Spleen (tissue), 11 donors: Measurements from ENCODE around the gene PACRG. TPM values are rescaled to one million over a fixed set of nuclear protein-coding genes. Genes with fewer than 3 reads are reported as not detected.

Experiments used
- DNase-seq: peaks from one replicate; pipeline ENCODE4 v3.0.0-alpha.2; 2020
- H3K27ac ChIP-seq, 8 donors: fragments of 200-600 bp; sonication (generic) in 7 of 8; 1 replicate in 4 of 8; 2 replicates in 4 of 8; pipeline versions ENCODE4 v1.5.0 to v1.8.0; 2016 to 2021; ENCODE audit warnings: inconsistent platforms in 4 of 8, mild to moderate bottlenecking in 4 of 8, moderate library complexity in 1 of 8
- H3K27me3 ChIP-seq, 7 donors: fragments of 200-600 bp; sonication (generic) in 6 of 7; replicated peaks in 1 of 7; 1 replicate in 4 of 7; 2 replicates in 3 of 7; pipeline versions ENCODE4 v1.5.0 to v1.8.0; 2016 to 2021; ENCODE audit warnings: inconsistent platforms in 3 of 7, mild to moderate bottlenecking in 1 of 7
- H3K36me3 ChIP-seq, 6 donors: fragments of 200-600 bp; sonication (generic) in 5 of 6; 1 replicate in 4 of 6; 2 replicates in 2 of 6; pipeline versions ENCODE4 v1.5.0 to v1.8.0; 2016 to 2021; ENCODE audit warnings: inconsistent platforms in 2 of 6
- H3K4me1 ChIP-seq, 6 donors: fragments of 200-600 bp; sonication (generic) in 5 of 6; 1 replicate in 3 of 6; 2 replicates in 3 of 6; pipeline versions ENCODE4 v1.5.0 to v1.8.0; 2016 to 2021; ENCODE audit warnings: inconsistent platforms in 3 of 6
- H3K4me3 ChIP-seq, 8 donors: fragments of 200-600 bp; sonication (generic) in 7 of 8; 1 replicate in 4 of 8; 2 replicates in 4 of 8; pipeline versions ENCODE4 v1.5.0 to v1.8.0; 2016 to 2021; ENCODE audit warnings: inconsistent platforms in 4 of 8, mild to moderate bottlenecking in 4 of 8, moderate library complexity in 2 of 8
- H3K9me3 ChIP-seq, 8 donors: fragments of 200-600 bp; sonication (generic) in 7 of 8; 1 replicate in 4 of 8; 2 replicates in 4 of 8; pipeline versions ENCODE4 v1.5.0 to v1.8.0; 2016 to 2021; ENCODE audit warnings: inconsistent platforms in 4 of 8
- POLR2A ChIP-seq, 3 donors: fragments of 450-650 bp; IDR thresholded peaks; one replicate each; pipeline ENCODE4 v1.5.1; 2017; ENCODE audit warnings: antibody characterized with exemption in 3 of 3, mild to moderate bottlenecking in 1 of 3
- POLR2AphosphoS5 ChIP-seq, 3 donors: sonication (generic); formaldehyde crosslinking; IDR thresholded peaks; one replicate each; pipeline ENCODE4 v1.5.1; 2017; ENCODE audit warnings: antibody characterized with exemption in 3 of 3
- WGBS, 5 donors: extraction: QIAGEN DNeasy Blood & Tissue Kit in 3 of 5; methylation state at CpG; one replicate each; pipeline versions ENCODE4 v1.1.5 to v1.1.7; 2013 to 2018; 5-methylcytosine and 5-hydroxymethylcytosine counted together
- intact Hi-C: fragments of 100-400 bp; cut with DNase I; formaldehyde crosslinking; loops from one replicate; pipeline ENCODE4 v1.15.0; 2023; ENCODE audit warnings: low total_unique reads
- polyA plus RNA-seq, 3 donors: library from polyadenylated mRNA; stranded (reverse); fragments of 200-250 nt; gene quantifications; one replicate each; pipeline ENCODE4 v1.2.1, GENCODE V29; 2013
- total RNA-seq, 7 donors: library from RNA; depleted of rRNA in 3 of 7; stranded (reverse); fragments of >200 nt in 3 of 7; fragmentation: NEBNext Ultra II Directional in 4 of 7; extraction: Animal tissue kit (Norgen Biotek cat#: 25700) in 4 of 7; gene quantifications; one replicate each; pipeline versions ENCODE4 v1.1.0 to v1.2.1, GENCODE V29; 2016 to 2021
- TF ChIP-seq, protein P1 (sequence below), 11 experiments: fragments of 200-600 bp in 7 of 11; fragments of 450-650 bp in 4 of 11; sonication (generic) in 4 of 11; IDR thresholded peaks in 8 of 11; conservative IDR thresholded peaks in 3 of 11; 1 replicate in 7 of 11; 2 replicates in 4 of 11; pipeline versions ENCODE4 v1.4.0 to v1.8.0; 2016 to 2021; ENCODE audit warnings: antibody characterized with exemption in 11 of 11, inconsistent platforms in 4 of 11, mild to moderate bottlenecking in 1 of 11
- donor health status: healthy with polysubstance abuse.
- donor health status: DM: no; HTN: no; CAD: no; lungs with moderate emphysema.
- donor health status: DM: no; HTN: no; CAD: no.
- donor health status: Bipolar disorder and iron deficiency.
- donor health status: healthy.
- donor health status: DM: no; HTN: no; CAD: no.
- donor health status: DM: yes; HTN: yes; CAD: no.

PACRG gene
- total and polyA plus RNA-seq, 10 donors, result 0.32 to 2.0 (median 1.0) TPM; not detected in 5

DNA sequence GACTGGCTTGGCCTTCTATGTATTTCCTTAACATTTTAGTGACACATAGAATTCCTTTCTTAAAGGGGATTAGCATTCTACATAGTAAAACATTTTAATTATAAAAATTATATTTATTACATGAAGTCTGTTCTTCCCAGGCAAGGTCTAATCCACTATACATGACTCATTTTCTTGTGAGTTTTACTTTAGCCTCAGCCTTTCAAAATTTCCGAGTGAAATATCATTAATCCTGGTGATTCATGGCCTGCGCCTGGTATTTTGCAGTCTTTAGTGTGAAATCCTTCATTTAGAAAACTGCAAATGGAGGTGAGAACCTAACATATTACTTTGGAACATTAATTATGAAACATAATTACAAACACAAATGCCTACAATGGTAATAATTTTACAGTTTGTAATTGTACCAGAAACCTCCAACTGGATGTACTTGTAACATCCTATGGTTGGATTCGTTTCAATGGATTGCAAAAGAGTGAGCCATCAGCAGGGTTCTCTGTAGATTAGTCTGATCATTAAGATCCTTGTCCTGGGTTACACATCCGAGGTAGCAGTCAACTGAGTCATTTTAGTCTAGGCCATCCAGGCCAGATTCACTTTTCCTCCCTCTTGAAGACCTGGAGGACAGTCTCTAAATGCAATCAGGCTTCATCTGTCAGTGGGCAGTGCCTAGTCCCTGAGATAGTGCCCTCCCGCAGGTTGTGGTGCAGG lies 272.0 kb downstream of the PACRG start:
- Histone ChIP-seq H3K27me3 (no peaks in the 10 kb centered on the region), H3K36me3 (no peaks in the 10 kb centered on the region), H3K9me3 (peaks cover 0 to 9% (median 0%) of the 10 kb centered on the region in 8 donors), H3K4me3 (no peak overlapping the region), H3K27ac (no peak overlapping the region), H3K4me1 (no peaks in the 10 kb centered on the region)
- DNase-seq, result no peak
- TF ChIP-seq POLR2AphosphoS5 (IDR thresholded peaks at IDR 0.05), result no peak
- no peak for TF ChIP-seq POLR2A (IDR thresholded peaks at IDR 0.05)
- TF ChIP-seq, protein P1, sequence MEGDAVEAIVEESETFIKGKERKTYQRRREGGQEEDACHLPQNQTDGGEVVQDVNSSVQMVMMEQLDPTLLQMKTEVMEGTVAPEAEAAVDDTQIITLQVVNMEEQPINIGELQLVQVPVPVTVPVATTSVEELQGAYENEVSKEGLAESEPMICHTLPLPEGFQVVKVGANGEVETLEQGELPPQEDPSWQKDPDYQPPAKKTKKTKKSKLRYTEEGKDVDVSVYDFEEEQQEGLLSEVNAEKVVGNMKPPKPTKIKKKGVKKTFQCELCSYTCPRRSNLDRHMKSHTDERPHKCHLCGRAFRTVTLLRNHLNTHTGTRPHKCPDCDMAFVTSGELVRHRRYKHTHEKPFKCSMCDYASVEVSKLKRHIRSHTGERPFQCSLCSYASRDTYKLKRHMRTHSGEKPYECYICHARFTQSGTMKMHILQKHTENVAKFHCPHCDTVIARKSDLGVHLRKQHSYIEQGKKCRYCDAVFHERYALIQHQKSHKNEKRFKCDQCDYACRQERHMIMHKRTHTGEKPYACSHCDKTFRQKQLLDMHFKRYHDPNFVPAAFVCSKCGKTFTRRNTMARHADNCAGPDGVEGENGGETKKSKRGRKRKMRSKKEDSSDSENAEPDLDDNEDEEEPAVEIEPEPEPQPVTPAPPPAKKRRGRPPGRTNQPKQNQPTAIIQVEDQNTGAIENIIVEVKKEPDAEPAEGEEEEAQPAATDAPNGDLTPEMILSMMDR (IDR thresholded peaks at IDR 0.05 in 8 of 11, conservative IDR thresholded peaks at IDR 0.05 in 3 of 11), result no peak
- WGBS, 5 donors, result 76 to 87% (median 80%) methylated on average over 5 of the region's 5 CpGs
- intact Hi-C loops, result no loop called here

DNA sequence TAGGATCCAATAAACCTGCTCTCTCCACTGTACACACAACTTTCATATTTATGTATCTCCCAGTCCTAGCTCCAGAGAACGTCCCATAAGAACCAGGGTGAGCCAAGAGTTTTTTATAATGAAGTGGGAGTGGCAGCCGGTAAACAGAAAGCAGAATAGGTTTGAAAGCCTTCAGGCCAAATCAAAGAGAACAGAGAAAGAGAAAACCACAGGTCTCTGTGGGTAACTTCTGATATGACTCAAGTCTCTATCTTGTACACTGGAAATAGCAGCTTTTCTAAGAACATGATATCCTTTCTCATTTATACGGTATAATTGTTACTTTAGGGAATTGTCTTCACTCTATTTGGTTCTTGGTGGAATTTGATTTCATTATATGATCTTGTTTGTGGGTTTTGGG lies 273.6 kb downstream of the PACRG start:
- WGBS, 5 donors, result 63 to 89% (median 75%) methylated on average over 3 of the region's 3 CpGs
- TF ChIP-seq, protein P1 (IDR thresholded peaks at IDR 0.05 in 8 of 11, conservative IDR thresholded peaks at IDR 0.05 in 3 of 11), result no peak
- no peak for TF ChIP-seq POLR2A (IDR thresholded peaks at IDR 0.05)
- no peak for TF ChIP-seq POLR2AphosphoS5 (IDR thresholded peaks at IDR 0.05)
- intact Hi-C loops, result no loop called here
- no peaks in the 10 kb centered on the region for H3K27me3 ChIP-seq
- H3K9me3 ChIP-seq, result peaks cover 0 to 9% (median 0%) of the 10 kb centered on the region in 8 donors
- no peak for DNase-seq
- H3K4me1 ChIP-seq, result no peaks in the 10 kb centered on the region
- H3K4me3 ChIP-seq, result no peak overlapping the region
- no peaks in the 10 kb centered on the region for H3K36me3 ChIP-seq
- H3K27ac ChIP-seq, result no peak overlapping the region

DNA sequence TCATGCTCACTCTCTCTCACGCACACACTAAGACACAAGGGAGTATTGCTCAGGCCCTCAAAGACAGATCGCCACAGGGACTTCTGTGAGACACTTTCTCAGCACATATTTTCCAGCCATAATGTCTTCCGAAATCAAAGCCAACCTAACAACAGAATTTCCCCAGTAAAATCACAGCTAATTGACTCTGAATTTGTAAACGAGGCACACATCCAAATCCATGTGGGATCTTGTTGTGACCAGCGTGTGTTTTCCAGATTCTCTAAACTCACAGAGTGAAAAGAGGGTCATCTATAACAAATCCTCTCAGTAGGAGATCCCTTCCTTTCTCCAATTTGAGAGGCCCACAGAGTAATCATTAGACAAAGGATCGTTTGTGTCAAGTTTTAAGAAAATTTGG lies 280.4 kb downstream of the PACRG start:
- DNase-seq, result no peak
- H3K4me3 ChIP-seq, result no peak overlapping the region
- H3K27me3 ChIP-seq, result no peaks in the 10 kb centered on the region
- no peaks in the 10 kb centered on the region for H3K9me3 ChIP-seq
- 77 to 84% (median 81%) methylated on average over 6 of the region's 6 CpGs for WGBS, 5 donors
- TF ChIP-seq POLR2AphosphoS5 (IDR thresholded peaks at IDR 0.05) (no peak), POLR2A (IDR thresholded peaks at IDR 0.05) (no peak)
- TF ChIP-seq, protein P1 (IDR thresholded peaks at IDR 0.05 in 8 of 11, conservative IDR thresholded peaks at IDR 0.05 in 3 of 11), result no peak
- intact Hi-C loops, result no loop called here
- no peaks in the 10 kb centered on the region for H3K36me3 ChIP-seq
- no peaks in the 10 kb centered on the region for H3K4me1 ChIP-seq
- no peak overlapping the region for H3K27ac ChIP-seq

DNA sequence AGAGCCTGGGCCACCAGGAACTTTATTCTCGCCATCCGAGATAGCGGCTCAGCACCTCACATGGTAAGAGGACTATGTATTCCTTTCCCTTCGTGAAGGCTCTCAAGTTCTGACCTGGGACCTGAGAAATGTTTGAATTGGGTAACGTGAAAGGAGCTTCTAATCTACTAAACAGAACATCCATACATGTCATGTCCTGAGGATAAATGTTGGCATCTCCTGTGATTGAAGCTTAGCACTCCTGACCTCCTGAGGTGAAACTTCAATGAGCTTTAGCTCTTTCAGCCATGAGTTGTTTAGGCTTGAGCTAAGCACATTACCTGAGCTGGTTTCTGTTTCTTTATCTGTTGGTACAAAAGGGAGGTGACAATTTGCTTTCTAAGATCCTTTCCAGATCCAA lies 280.9 kb downstream of the PACRG start:
- Histone ChIP-seq H3K9me3 (no peaks in the 10 kb centered on the region), H3K36me3 (no peaks in the 10 kb centered on the region), H3K4me3 (no peak overlapping the region), H3K27me3 (no peaks in the 10 kb centered on the region), H3K27ac (no peak overlapping the region), H3K4me1 (no peaks in the 10 kb centered on the region)
- TF ChIP-seq, protein P1 (IDR thresholded peaks at IDR 0.05 in 8 of 11, conservative IDR thresholded peaks at IDR 0.05 in 3 of 11), result no peak
- TF ChIP-seq POLR2AphosphoS5 (IDR thresholded peaks at IDR 0.05), result no peak
- no peak for TF ChIP-seq POLR2A (IDR thresholded peaks at IDR 0.05)
- no peak for DNase-seq
- intact Hi-C loops, result no loop called here
- WGBS, 5 donors, result 71 to 84% (median 81%) methylated on average over 5 of the region's 5 CpGs
